Neural crest cell (in vitro differentiated cells): ENCODE results near the gene VAPB. TPM values are rescaled to one million over a fixed set of nuclear protein-coding genes. Genes with fewer than 3 reads are reported as not detected.

ENCODE experiments used
- DNase-seq: peaks from one replicate; pipeline ENCODE4 v3.0.0; 2021; ENCODE audit warnings: low read depth, mixed read lengths, low spot score
- H3K27ac Mint-ChIP-seq: one replicate; pipeline ENCODE4 v1.8.0; 2021; ENCODE audit warnings: mild to moderate bottlenecking, mixed read lengths; ENCODE audit not compliant: unreplicated experiment
- H3K27me3 Mint-ChIP-seq: 2 replicates; pipeline ENCODE4 v1.8.0; 2021; ENCODE audit warnings: low read depth, mild to moderate bottlenecking, mixed read lengths
- H3K36me3 Mint-ChIP-seq: 2 replicates; pipeline ENCODE4 v1.8.0; 2021; ENCODE audit warnings: low read depth, mild to moderate bottlenecking, mixed read lengths
- H3K4me1 Mint-ChIP-seq: 2 replicates; pipeline ENCODE4 v1.8.0; 2021; ENCODE audit warnings: mixed read lengths
- H3K4me3 Mint-ChIP-seq: one replicate; pipeline ENCODE4 v1.8.0; 2021; ENCODE audit warnings: mild to moderate bottlenecking, mixed read lengths
- H3K9me3 Mint-ChIP-seq: 2 replicates; pipeline ENCODE4 v1.8.0; 2021; ENCODE audit warnings: mixed read lengths
- total RNA-seq: library from RNA; stranded (reverse); gene quantifications from 2 replicates; pipeline ENCODE4 v1.2.1, GENCODE V29; 2021
- TF ChIP-seq, protein P1 (sequence below): fragments of 200-600 bp; sonication (generic); conservative IDR thresholded peaks from 2 replicates; pipeline ENCODE4 v1.5.0; 2021; ENCODE audit warnings: antibody characterized with exemption, mild to moderate bottlenecking

VAPB gene
- total RNA-seq, 1 donor from 2014 or later = 57.7 TPM

DNA sequence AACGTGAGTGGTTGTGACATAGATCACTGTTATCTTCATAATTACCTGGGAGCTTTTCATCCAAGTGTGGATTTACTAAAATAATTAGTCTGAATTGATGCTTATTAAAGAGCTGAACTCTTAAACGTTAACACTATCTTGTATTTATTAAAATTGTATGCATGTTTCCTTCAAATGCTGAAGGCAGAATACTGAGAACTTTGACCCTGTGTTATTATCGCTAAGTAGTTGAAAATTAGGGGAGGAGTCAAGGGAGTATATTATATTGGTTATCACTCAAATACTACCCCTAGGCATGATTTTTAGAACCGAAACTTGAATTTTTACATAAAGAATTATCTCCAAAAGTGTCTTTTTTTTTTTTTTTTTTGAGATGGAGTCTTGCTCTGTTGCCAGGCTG lies 5.8 kb downstream of the VAPB start:
- TF ChIP-seq, protein P1, sequence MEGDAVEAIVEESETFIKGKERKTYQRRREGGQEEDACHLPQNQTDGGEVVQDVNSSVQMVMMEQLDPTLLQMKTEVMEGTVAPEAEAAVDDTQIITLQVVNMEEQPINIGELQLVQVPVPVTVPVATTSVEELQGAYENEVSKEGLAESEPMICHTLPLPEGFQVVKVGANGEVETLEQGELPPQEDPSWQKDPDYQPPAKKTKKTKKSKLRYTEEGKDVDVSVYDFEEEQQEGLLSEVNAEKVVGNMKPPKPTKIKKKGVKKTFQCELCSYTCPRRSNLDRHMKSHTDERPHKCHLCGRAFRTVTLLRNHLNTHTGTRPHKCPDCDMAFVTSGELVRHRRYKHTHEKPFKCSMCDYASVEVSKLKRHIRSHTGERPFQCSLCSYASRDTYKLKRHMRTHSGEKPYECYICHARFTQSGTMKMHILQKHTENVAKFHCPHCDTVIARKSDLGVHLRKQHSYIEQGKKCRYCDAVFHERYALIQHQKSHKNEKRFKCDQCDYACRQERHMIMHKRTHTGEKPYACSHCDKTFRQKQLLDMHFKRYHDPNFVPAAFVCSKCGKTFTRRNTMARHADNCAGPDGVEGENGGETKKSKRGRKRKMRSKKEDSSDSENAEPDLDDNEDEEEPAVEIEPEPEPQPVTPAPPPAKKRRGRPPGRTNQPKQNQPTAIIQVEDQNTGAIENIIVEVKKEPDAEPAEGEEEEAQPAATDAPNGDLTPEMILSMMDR = no peak
- no peak for DNase-seq
- Mint-ChIP-seq H3K4me1 (peaks cover 57% of the 10 kb centered on the region), H3K9me3 (no peaks in the 10 kb centered on the region), H3K27ac (no peak overlapping the region), H3K36me3 (peaks cover 16% of the 10 kb centered on the region), H3K27me3 (no peaks in the 10 kb centered on the region), H3K4me3 (no peak overlapping the region)

DNA sequence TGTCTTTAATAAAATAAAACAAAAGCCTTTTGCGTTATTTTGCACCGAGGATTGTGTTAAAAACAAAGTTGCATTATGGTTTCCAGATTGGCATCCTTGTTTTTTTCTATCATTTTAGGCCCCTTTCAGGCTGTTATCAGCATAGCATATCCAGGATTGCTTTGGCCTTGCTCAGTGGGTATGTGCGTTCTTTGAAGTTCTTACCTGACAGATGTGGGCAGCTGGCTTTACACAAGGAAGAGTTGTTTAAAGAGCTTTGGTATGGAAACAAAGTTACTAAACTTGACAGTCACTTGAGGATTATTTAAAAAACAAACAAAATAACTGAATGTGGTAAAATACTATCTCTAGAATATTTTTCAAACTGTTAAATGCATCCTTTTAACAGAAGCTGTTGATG lies 6.6 kb downstream of the VAPB start:
- no peak for DNase-seq
- no peak overlapping the region for H3K27ac Mint-ChIP-seq
- no peak overlapping the region for H3K4me3 Mint-ChIP-seq
- H3K36me3 Mint-ChIP-seq = peaks cover 16% of the 10 kb centered on the region
- H3K27me3 Mint-ChIP-seq = no peaks in the 10 kb centered on the region
- H3K9me3 Mint-ChIP-seq = no peaks in the 10 kb centered on the region
- TF ChIP-seq, protein P1 = no peak
- peaks cover 49% of the 10 kb centered on the region for H3K4me1 Mint-ChIP-seq

GRCh38 chr20:58397429-58397828 lies 8.4 kb downstream of the VAPB start:
- Mint-ChIP-seq H3K9me3 (no peaks in the 10 kb centered on the region), H3K36me3 (peaks cover 10% of the 10 kb centered on the region), H3K27ac (no peak overlapping the region), H3K4me3 (no peak overlapping the region), H3K27me3 (no peaks in the 10 kb centered on the region), H3K4me1 (peaks cover 31% of the 10 kb centered on the region)
- DNase-seq = no peak
- TF ChIP-seq, protein P1 = no peak

- H3K9me3 Mint-ChIP-seq = no peaks in the 10 kb centered on the region
- H3K36me3 Mint-ChIP-seq = peaks cover 10% of the 10 kb centered on the region
- DNase-seq = no peak
- no peak overlapping the region for H3K4me3 Mint-ChIP-seq
- H3K27me3 Mint-ChIP-seq = no peaks in the 10 kb centered on the region
- H3K27ac Mint-ChIP-seq = peak overlapping the region; percentile 45
- H3K4me1 Mint-ChIP-seq = peaks cover 28% of the 10 kb centered on the region
- TF ChIP-seq, protein P1 = no peak
These were observed 9.2 kb downstream of the VAPB start for GRCh38 chr20:58398254-58398653.

GRCh38 chr20:58399926-58400325 lies 10.9 kb downstream of the VAPB start:
- H3K27me3 Mint-ChIP-seq = no peaks in the 10 kb centered on the region
- H3K27ac Mint-ChIP-seq = no peak overlapping the region
- no peak overlapping the region for H3K4me3 Mint-ChIP-seq

More at GRCh38 chr20:58399926-58400325, 10.9 kb downstream of the VAPB start:
- Mint-ChIP-seq H3K36me3 (peaks cover 10% of the 10 kb centered on the region), H3K4me1 (peaks cover 21% of the 10 kb centered on the region), H3K9me3 (no peaks in the 10 kb centered on the region)
- DNase-seq = no peak
- TF ChIP-seq, protein P1 = no peak
